Osteocyte (in vitro differentiated cells): ENCODE data around the gene PGM5. TPM values are rescaled to one million over a fixed set of nuclear protein-coding genes. Genes with fewer than 3 reads are reported as not detected.

ENCODE experiments used
- DNase-seq: peaks from one replicate; pipeline ENCODE4 v3.0.0; 2021; ENCODE audit warnings: mixed read lengths; ENCODE audit not compliant: unreplicated experiment; ENCODE audit errors: extremely low spot score
- H3K27ac Mint-ChIP-seq: one replicate; pipeline ENCODE4 v1.8.0; 2021; ENCODE audit warnings: mild to moderate bottlenecking, mixed read lengths; ENCODE audit not compliant: unreplicated experiment
- H3K27me3 Mint-ChIP-seq: one replicate; pipeline ENCODE4 v1.8.0; 2021; ENCODE audit warnings: mixed read lengths; ENCODE audit not compliant: unreplicated experiment
- H3K36me3 Mint-ChIP-seq: one replicate; pipeline ENCODE4 v1.8.0; 2021; ENCODE audit warnings: mixed read lengths; ENCODE audit not compliant: unreplicated experiment
- H3K4me1 Mint-ChIP-seq: one replicate; pipeline ENCODE4 v1.8.0; 2021; ENCODE audit warnings: mixed read lengths; ENCODE audit not compliant: unreplicated experiment
- H3K4me3 Mint-ChIP-seq: one replicate; pipeline ENCODE4 v1.8.0; 2021; ENCODE audit warnings: mild to moderate bottlenecking, moderate library complexity, mixed read lengths; ENCODE audit not compliant: unreplicated experiment
- H3K9me3 Mint-ChIP-seq: one replicate; pipeline ENCODE4 v1.8.0; 2021; ENCODE audit warnings: mixed read lengths; ENCODE audit not compliant: unreplicated experiment
- total RNA-seq: library from RNA; stranded (reverse); gene quantifications from 2 replicates; pipeline ENCODE4 v1.2.1, GENCODE V29; 2021
- TF ChIP-seq, protein P1 (sequence below): fragments of 200-600 bp; sonication (generic); IDR thresholded peaks from 2 replicates; pipeline ENCODE4 v1.5.0; 2021; ENCODE audit warnings: antibody characterized with exemption, mild to moderate bottlenecking, moderate library complexity

PGM5 gene
- total RNA-seq, 1 donor from 2014 or later, result not detected

DNA sequence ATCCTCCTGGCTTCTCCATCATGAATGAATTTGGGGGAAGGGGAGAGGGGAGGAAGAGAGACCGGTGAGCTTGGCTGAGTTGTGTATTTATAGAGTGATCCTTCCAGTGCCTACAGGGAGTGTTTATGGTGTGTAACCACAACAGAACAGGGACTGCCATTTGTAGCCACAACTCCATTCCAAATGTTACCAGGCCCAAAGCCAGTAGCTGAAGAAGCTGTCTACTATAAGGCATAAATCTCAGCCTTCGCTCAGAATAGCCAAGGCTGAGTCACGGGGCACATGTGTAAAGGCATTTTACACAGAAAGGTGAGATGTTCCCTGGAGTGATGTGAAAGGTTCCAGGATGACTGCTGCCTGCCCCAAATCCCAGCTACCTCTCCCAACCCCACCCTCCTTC, 181.8 kb downstream of the PGM5 start:
- Mint-ChIP-seq H3K9me3 (no peaks in the 10 kb centered on the region), H3K4me1 (no peaks in the 10 kb centered on the region), H3K36me3 (no peaks in the 10 kb centered on the region), H3K4me3 (no peak overlapping the region), H3K27ac (no peak overlapping the region), H3K27me3 (no peaks in the 10 kb centered on the region)
- TF ChIP-seq, protein P1, sequence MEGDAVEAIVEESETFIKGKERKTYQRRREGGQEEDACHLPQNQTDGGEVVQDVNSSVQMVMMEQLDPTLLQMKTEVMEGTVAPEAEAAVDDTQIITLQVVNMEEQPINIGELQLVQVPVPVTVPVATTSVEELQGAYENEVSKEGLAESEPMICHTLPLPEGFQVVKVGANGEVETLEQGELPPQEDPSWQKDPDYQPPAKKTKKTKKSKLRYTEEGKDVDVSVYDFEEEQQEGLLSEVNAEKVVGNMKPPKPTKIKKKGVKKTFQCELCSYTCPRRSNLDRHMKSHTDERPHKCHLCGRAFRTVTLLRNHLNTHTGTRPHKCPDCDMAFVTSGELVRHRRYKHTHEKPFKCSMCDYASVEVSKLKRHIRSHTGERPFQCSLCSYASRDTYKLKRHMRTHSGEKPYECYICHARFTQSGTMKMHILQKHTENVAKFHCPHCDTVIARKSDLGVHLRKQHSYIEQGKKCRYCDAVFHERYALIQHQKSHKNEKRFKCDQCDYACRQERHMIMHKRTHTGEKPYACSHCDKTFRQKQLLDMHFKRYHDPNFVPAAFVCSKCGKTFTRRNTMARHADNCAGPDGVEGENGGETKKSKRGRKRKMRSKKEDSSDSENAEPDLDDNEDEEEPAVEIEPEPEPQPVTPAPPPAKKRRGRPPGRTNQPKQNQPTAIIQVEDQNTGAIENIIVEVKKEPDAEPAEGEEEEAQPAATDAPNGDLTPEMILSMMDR, result no peak
- no peak for DNase-seq

DNA sequence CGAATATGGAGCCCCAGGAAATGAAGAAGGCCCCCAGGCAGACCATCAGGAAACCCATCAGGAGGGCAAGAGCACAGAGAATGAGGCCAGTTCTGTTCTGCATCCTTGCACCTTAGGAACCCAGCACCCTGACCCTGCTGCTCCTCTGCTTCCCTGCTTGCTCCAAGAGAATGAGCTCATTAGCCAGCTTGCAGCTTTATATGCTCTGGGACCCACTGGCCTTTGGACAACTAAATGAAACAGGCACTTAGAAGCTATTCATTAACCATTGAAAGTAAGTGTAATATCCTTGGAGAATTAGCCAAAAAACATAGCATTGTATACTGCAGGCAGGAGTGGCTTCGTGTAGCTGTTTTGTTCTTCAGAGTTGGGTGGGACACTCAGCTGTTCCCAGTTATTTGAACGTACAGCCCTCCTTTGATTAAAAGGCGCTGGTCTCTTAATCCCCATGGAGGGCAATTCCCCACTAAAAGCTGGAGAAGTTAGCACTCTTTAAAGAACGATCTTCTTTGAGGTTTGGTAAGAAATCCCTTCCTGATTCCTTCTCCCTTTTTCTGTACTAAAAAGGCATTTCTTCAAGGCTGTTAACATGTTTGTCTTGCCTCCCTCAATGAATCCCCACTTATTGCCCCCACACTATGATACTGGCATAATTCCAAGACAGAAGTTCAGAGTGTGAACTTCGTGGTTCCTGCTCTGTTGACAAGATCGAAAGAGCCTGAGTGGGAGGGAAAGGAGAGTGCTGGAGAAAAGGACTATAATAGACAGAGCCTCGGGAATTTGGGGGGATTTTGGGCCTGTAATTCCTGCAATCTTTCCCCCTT, 184.5 kb downstream of the PGM5 start, which contains the start of gene TMEM252:
TMEM252 (minus strand) TSS at position 172 of the 824 bp plus-strand sequence; CDS start at position 103, 69 bp downstream.
- no peaks in the 10 kb centered on the region for H3K9me3 Mint-ChIP-seq
- TF ChIP-seq, protein P1, result no peak
- H3K4me3 Mint-ChIP-seq, result no peak within 1 kb of the TSS
- DNase-seq, result no peak
- H3K36me3 Mint-ChIP-seq, result no peaks in the 10 kb centered on the region
- H3K27ac Mint-ChIP-seq, result no peak within 1 kb of the TSS
- H3K4me1 Mint-ChIP-seq, result no peaks in the 10 kb centered on the region
- H3K27me3 Mint-ChIP-seq, result no peaks in the 10 kb centered on the region

DNA sequence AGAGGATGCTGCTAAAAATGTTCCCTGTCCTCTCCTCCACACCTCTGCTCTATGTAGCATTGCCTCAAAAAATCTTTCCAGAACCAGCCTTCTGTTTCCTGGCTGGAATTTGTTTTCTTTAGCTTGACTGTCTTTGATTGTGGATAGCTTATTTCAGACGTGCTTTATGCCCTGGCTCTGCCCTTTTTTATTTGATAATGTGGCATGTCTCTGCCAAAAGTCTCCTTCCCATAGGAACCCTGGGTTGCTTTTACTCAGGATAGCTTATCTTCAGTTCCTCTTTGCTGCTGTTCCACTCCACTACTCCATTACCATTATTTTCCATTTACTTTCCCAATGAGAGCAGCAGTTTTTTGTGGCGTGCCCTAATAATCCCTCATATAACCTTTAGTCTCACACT, 185.2 kb downstream of the PGM5 start:
- no peak for DNase-seq
- Mint-ChIP-seq H3K27me3 (no peaks in the 10 kb centered on the region), H3K9me3 (no peaks in the 10 kb centered on the region), H3K36me3 (no peaks in the 10 kb centered on the region), H3K4me1 (no peaks in the 10 kb centered on the region), H3K4me3 (no peak overlapping the region), H3K27ac (no peak overlapping the region)
- TF ChIP-seq, protein P1, result no peak

DNA sequence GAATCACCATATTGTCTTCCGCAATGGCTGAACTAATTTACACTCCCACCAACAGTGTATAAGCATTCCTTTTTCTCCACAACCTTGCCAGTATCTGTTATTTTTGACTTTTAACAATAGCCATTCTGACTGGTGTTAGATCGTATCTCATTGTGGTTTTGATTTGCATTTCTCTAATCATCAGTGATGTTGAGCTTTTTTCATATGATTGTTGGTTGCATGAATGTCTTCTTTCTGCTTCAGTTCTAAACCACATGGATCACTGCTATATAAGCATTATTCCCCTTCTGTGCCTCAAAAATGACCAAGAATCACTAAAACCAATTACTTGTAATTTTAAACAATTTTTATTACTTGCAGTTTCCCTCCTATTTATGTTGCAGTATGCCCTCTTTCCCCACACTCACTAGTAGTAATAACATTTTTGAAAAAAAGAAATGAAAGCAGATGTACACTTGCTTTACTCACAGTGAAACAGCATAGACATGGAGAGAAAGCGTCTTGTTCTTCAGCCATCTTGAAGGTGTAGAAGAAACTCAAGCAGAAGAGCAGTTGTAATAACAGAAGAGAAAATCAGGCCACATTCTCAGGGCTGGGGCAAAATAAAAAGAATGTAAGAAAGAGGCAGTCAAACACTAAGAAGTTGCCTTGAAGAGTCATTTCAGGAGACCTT, 188.8 kb downstream of the PGM5 start:
- Mint-ChIP-seq H3K9me3 (no peaks in the 10 kb centered on the region), H3K4me1 (no peaks in the 10 kb centered on the region), H3K36me3 (no peaks in the 10 kb centered on the region), H3K27me3 (no peaks in the 10 kb centered on the region), H3K4me3 (no peak overlapping the region), H3K27ac (no peak overlapping the region)
- DNase-seq, result no peak
- TF ChIP-seq, protein P1, result no peak
